Smooth muscle cell (in vitro differentiated cells): ENCODE data around the gene ATRX. TPM values are rescaled to one million over a fixed set of nuclear protein-coding genes. Genes with fewer than 3 reads are reported as not detected.

Experiments used
- DNase-seq: peaks from one replicate; lab custom pipeline; 2025; ENCODE audit not compliant: unreplicated experiment; lab: John Stamatoyannopoulos, UW
- H2AFZ ChIP-seq: fragments of 200-600 bp; sonication (generic); 2 replicates; pipeline ENCODE4 v1.6.0; 2016; ENCODE audit warnings: antibody characterized with exemption, low read depth, mild to moderate bottlenecking
- H3F3A ChIP-seq: fragments of 200-600 bp; sonication (generic); 2 replicates; pipeline ENCODE4 v1.6.0; 2017; ENCODE audit warnings: antibody characterized with exemption, low read depth
- H3K27ac ChIP-seq: fragments of 200-600 bp; sonication (generic); 2 replicates; pipeline ENCODE4 v1.5.1; 2016; ENCODE audit warnings: low read depth, mild to moderate bottlenecking
- H3K27me3 ChIP-seq: fragments of 200-600 bp; sonication (generic); 2 replicates; pipeline ENCODE4 v1.6.1; 2016; ENCODE audit warnings: low read depth, mild to moderate bottlenecking
- H3K36me3 ChIP-seq: fragments of 200-600 bp; sonication (generic); 2 replicates; pipeline ENCODE4 v1.5.1; 2016; ENCODE audit warnings: low read depth
- H3K4me1 ChIP-seq: fragments of 200-600 bp; sonication (generic); 2 replicates; pipeline ENCODE4 v1.5.1; 2016; ENCODE audit warnings: low read depth
- H3K4me2 ChIP-seq: fragments of 200-600 bp; sonication (generic); 2 replicates; pipeline ENCODE4 v1.6.0; 2016; ENCODE audit warnings: mild to moderate bottlenecking
- H3K4me3 ChIP-seq: fragments of 200-600 bp; sonication (generic); 2 replicates; pipeline ENCODE4 v1.5.1; 2016; ENCODE audit warnings: mild to moderate bottlenecking
- H3K79me2 ChIP-seq: fragments of 200-600 bp; sonication (generic); 2 replicates; pipeline ENCODE4 v1.6.0; 2016; ENCODE audit warnings: low read depth, mild to moderate bottlenecking
- H3K9ac ChIP-seq: fragments of 200-600 bp; sonication (generic); 2 replicates; pipeline ENCODE4 v1.6.0; 2016; ENCODE audit warnings: low read depth
- H3K9me3 ChIP-seq: fragments of 200-600 bp; sonication (generic); replicated peaks from 2 replicates; pipeline ENCODE4 v1.5.1; 2016; ENCODE audit warnings: low read depth
- H4K20me1 ChIP-seq: fragments of 200-600 bp; sonication (generic); 2 replicates; pipeline ENCODE4 v1.6.0; 2016; ENCODE audit warnings: low read depth
- WGBS: methylation state at CpG from one replicate; pipeline ENCODE4 v1.1.7; 2016; ENCODE audit warnings: low lambda C conversion rate; 5-methylcytosine and 5-hydroxymethylcytosine counted together
- polyA plus RNA-seq: library from polyadenylated mRNA; unstranded; fragments of >200 nt; fragmentation: Nextera tagmentation; extraction: Ambion mirVana; gene quantifications from 2 replicates; pipeline ENCODE4 v1.2.1, GENCODE V29; 2016
- total RNA-seq: library from RNA; depleted of rRNA; stranded (reverse); fragments of >200 nt; gene quantifications from 2 replicates; pipeline ENCODE4 v1.2.3, GENCODE V29; 2014
- TF ChIP-seq, protein P1 (sequence below): fragments of 200-600 bp; sonication (generic); IDR thresholded peaks from 2 replicates; pipeline ENCODE4 v1.5.1; 2017; ENCODE audit warnings: borderline replicate concordance, mild to moderate bottlenecking, antibody characterized with exemption; ENCODE audit not compliant: insufficient read depth, poor library complexity, severe bottlenecking

Gene ATRX
- total and polyA plus RNA-seq, 2 experiments from 2014 or later: 38.0 to 79.2 TPM

DNA sequence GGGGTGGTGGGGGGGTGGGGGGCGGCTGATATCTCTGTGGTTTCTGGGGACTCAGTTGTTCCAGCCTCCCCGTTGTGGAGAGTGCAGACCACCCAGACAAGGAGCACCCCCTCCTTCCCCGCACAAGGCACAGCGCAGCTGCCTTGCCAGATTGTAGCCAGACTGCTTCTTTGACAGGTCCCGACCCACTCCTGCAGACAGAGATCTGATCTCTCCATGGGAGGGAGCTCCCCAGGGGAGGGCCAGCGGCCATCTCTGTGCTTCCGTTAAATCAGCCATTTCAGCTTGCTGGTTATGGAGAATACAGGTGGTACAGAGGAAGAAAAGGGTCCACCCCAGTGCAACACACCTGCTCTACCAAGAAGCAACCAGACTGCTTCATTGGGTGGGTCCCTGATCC is 258.0 kb downstream of the ATRX start:
- H3K27me3 ChIP-seq: no peaks in the 10 kb centered on the region
- H3K4me3 ChIP-seq: no peak overlapping the region
- H3K36me3 ChIP-seq: no peaks in the 10 kb centered on the region
- no peak for DNase-seq
- H3K4me1 ChIP-seq: no peaks in the 10 kb centered on the region
- H2AFZ ChIP-seq: no peak overlapping the region
- 73% methylated on average over 5 of the region's 7 CpGs for WGBS
- H3K4me2 ChIP-seq: no peak overlapping the region
- no peak overlapping the region for H3K9ac ChIP-seq
- TF ChIP-seq, protein P1, sequence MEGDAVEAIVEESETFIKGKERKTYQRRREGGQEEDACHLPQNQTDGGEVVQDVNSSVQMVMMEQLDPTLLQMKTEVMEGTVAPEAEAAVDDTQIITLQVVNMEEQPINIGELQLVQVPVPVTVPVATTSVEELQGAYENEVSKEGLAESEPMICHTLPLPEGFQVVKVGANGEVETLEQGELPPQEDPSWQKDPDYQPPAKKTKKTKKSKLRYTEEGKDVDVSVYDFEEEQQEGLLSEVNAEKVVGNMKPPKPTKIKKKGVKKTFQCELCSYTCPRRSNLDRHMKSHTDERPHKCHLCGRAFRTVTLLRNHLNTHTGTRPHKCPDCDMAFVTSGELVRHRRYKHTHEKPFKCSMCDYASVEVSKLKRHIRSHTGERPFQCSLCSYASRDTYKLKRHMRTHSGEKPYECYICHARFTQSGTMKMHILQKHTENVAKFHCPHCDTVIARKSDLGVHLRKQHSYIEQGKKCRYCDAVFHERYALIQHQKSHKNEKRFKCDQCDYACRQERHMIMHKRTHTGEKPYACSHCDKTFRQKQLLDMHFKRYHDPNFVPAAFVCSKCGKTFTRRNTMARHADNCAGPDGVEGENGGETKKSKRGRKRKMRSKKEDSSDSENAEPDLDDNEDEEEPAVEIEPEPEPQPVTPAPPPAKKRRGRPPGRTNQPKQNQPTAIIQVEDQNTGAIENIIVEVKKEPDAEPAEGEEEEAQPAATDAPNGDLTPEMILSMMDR: no peak
- H3K9me3 ChIP-seq: no peaks in the 10 kb centered on the region
- H4K20me1 ChIP-seq: peaks cover 3% of the 10 kb centered on the region
- H3K27ac ChIP-seq: no peak overlapping the region
- no peaks in the 10 kb centered on the region for H3F3A ChIP-seq
- no peaks in the 10 kb centered on the region for H3K79me2 ChIP-seq

GRCh38 chrX:77527233-77528001 is 258.6 kb downstream of the ATRX start:
- WGBS: 89% methylated on average over 18 of the region's 18 CpGs

GRCh38 chrX:77519765-77520164 is 266.3 kb downstream of the ATRX start:
- DNase-seq: no peak
- no peak overlapping the region for H3K4me2 ChIP-seq
- H3K27ac ChIP-seq: no peak overlapping the region
- no peaks in the 10 kb centered on the region for H3K9me3 ChIP-seq
- TF ChIP-seq, protein P1: no peak
- no peaks in the 10 kb centered on the region for H4K20me1 ChIP-seq
- H2AFZ ChIP-seq: no peak overlapping the region
- WGBS: 69% methylated on average over 1 of the region's 1 CpG
- no peaks in the 10 kb centered on the region for H3K27me3 ChIP-seq
- no peaks in the 10 kb centered on the region for H3K4me1 ChIP-seq
- H3K79me2 ChIP-seq: no peaks in the 10 kb centered on the region
- no peak overlapping the region for H3K4me3 ChIP-seq
- no peaks in the 10 kb centered on the region for H3F3A ChIP-seq
- peaks cover 23% of the 10 kb centered on the region for H3K36me3 ChIP-seq
- H3K9ac ChIP-seq: no peak overlapping the region

More at GRCh38 chrX:77527233-77528001, 258.6 kb downstream of the ATRX start:
- DNase-seq: no peak
- no peaks in the 10 kb centered on the region for H3F3A ChIP-seq
- no peaks in the 10 kb centered on the region for H3K9me3 ChIP-seq
- no peak overlapping the region for H3K4me3 ChIP-seq
- H3K27me3 ChIP-seq: no peaks in the 10 kb centered on the region
- no peak overlapping the region for H3K9ac ChIP-seq
- no peaks in the 10 kb centered on the region for H3K4me1 ChIP-seq
- H2AFZ ChIP-seq: no peak overlapping the region
- H3K4me2 ChIP-seq: no peak overlapping the region
- no peaks in the 10 kb centered on the region for H3K79me2 ChIP-seq
- peaks cover 3% of the 10 kb centered on the region for H4K20me1 ChIP-seq
- no peak overlapping the region for H3K27ac ChIP-seq
- TF ChIP-seq, protein P1: no peak
- no peaks in the 10 kb centered on the region for H3K36me3 ChIP-seq

- no peaks in the 10 kb centered on the region for H3K4me1 ChIP-seq
- no peaks in the 10 kb centered on the region for H3K79me2 ChIP-seq
- H4K20me1 ChIP-seq: no peaks in the 10 kb centered on the region
- no peak for DNase-seq
- H3K4me3 ChIP-seq: no peak overlapping the region
- H3K36me3 ChIP-seq: no peaks in the 10 kb centered on the region
- H3K9ac ChIP-seq: no peak overlapping the region
- H3F3A ChIP-seq: no peaks in the 10 kb centered on the region
- no peak overlapping the region for H2AFZ ChIP-seq
- H3K9me3 ChIP-seq: no peaks in the 10 kb centered on the region
- TF ChIP-seq, protein P1: no peak
- H3K4me2 ChIP-seq: no peak overlapping the region
- no peaks in the 10 kb centered on the region for H3K27me3 ChIP-seq
- H3K27ac ChIP-seq: no peak overlapping the region
- WGBS: 73% methylated on average over 1 of the region's 1 CpG
Observed at GRCh38 chrX:77514177-77514576, 271.8 kb downstream of the ATRX start.
